WI38 (cell line): ENCODE data around the gene CCDC51.

Experiments
- H3K4me3 ChIP-seq: 2 replicates; pipeline ENCODE4 v1.5.1; 2011; ENCODE audit warnings: low read depth, mild to moderate bottlenecking, control low read depth, low read length
- TF ChIP-seq, protein P1 (sequence below): IDR thresholded peaks from 2 replicates; pipeline ENCODE4 v1.5.1; 2012; ENCODE audit warnings: low read depth, mild to moderate bottlenecking, control low read depth, low read length

The CCDC51 gene

GRCh38 chr3:48436477-48436787 is 3.5 kb downstream of the CCDC51 start:
- no peak overlapping the region for H3K4me3 ChIP-seq
- TF ChIP-seq, protein P1, sequence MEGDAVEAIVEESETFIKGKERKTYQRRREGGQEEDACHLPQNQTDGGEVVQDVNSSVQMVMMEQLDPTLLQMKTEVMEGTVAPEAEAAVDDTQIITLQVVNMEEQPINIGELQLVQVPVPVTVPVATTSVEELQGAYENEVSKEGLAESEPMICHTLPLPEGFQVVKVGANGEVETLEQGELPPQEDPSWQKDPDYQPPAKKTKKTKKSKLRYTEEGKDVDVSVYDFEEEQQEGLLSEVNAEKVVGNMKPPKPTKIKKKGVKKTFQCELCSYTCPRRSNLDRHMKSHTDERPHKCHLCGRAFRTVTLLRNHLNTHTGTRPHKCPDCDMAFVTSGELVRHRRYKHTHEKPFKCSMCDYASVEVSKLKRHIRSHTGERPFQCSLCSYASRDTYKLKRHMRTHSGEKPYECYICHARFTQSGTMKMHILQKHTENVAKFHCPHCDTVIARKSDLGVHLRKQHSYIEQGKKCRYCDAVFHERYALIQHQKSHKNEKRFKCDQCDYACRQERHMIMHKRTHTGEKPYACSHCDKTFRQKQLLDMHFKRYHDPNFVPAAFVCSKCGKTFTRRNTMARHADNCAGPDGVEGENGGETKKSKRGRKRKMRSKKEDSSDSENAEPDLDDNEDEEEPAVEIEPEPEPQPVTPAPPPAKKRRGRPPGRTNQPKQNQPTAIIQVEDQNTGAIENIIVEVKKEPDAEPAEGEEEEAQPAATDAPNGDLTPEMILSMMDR = no peak

DNA sequence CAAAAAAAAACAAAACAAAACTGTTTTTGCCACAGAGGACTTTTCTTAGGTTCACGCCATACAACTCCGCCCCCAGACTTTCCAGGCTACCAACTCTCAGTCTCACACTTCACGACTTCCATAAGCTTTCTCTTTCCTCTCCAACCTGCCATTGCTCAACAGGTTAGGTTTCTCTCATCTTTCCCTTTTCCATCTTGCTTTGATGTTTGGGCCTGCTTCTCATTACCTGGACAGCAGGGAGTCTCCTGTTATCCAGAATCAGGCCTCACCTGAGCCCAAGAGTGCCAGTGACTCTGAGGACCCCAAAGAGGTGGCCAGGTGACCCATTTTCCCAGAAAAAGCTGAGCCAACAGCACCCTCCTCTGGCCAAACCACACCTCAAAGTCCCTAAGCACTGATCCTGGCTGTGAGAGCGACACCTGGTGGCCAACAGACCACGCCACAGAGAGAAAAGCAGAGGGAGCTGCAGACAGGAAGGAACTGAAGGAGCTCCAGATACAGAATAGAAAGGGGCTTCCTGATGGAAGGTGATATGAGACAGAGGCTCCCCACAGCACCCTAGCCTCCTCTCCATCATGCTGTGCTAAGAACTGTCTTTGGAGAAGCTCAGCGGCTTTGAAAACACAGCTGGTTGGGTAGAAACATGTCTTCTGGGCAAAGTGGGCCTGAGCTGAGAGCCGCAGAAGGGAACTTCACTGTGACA is 4.0 kb downstream of the CCDC51 start:
- TF ChIP-seq, protein P1 = peak; percentile 100
- no peak overlapping the region for H3K4me3 ChIP-seq

DNA sequence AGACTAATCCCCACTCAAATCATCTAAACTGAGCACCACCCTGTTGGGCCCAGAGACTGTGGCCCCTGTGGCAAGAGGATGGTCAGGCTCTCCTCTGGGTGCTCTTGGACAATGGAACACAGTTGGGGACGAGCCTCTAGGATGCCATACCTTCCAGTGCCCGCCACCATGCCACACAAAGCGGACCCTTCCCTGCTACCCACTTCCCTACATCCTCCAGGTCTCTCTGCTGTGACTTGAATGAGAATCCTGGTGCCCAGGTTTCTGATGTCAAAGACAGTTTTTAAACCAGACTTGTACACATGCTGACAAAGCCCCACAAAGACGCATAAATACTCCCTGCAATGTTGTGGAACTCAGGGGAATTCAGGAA is 4.7 kb downstream of the CCDC51 start:
- TF ChIP-seq, protein P1 = no peak

DNA sequence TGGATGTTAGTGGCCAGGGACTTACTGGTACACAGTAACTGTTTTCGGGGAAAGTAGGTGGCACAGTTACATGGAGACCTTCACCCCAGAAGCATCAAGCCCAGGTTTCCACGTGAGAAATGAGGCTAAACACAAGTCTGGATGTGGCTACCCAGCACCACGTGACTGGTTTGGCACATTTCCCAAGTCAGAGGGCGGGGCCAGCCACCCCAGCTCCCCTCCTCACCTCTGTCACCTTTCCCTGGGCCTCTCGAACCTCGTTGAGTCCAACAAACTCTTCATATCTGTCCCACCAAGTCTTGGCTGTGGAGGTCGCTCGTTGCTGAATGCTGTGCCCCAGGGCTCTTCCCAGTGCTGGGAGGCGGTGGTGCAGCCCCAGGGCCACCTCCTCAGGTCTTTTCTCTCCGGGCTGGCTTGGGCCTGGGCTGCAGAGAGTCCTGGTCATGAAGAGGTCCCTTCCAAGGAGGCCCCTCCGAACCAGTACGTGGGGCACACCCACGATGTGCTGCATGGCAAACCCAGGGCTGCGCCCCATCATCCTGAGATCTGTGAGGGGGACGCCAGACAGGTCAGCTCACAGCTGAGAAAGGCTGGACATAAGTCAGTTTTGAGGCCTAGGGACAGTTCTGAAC is 5.2 kb downstream of the CCDC51 start:
- H3K4me3 ChIP-seq = no peak overlapping the region
- TF ChIP-seq, protein P1 = no peak

More for the DNA sequence above, 4.7 kb downstream of the CCDC51 start:
- H3K4me3 ChIP-seq = no peak overlapping the region

GRCh38 chr3:48433472-48434118 is 6.3 kb downstream of the CCDC51 start:
- H3K4me3 ChIP-seq = no peak overlapping the region

GRCh38 chr3:48432411-48433371 is 7.2 kb downstream of the CCDC51 start:
- TF ChIP-seq, protein P1 = no peak
- no peak overlapping the region for H3K4me3 ChIP-seq

More at GRCh38 chr3:48433472-48434118, 6.3 kb downstream of the CCDC51 start:
- TF ChIP-seq, protein P1 = no peak
